NCI-H1694 treated with DMSO at 0.1 percent for 48 hours (cell line): ENCODE data around the gene NUTM2G.
"Not testable (repeated sequence)": the region's sequence is repeated elsewhere in the genome, so short reads cannot be mapped to it uniquely, and the experiment has no call there.

Experiments
- DNase-seq: peaks from one replicate; lab custom pipeline; 2025; lab: John Stamatoyannopoulos, UW

NUTM2G gene

DNA sequence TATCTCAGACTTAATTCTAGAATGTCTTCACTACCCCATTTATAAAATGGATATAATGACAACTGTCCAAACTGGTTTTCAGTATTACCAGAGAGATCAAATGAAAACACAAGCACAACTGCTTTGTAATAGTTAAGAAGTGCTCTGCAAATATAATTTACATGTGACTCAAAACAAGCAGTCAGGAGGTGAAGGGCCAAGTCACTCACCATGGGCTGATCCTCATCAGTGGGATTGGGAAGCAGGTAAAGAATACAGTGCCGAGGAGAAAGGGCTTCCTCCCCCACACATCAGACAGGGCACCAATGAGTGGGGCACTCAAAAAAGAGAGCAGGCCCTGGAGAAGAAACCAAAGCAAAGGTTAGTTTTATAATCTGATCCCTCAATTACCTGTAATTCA is 20.7 kb downstream of the NUTM2G start:
- DNase-seq, result not testable (repeated sequence)

DNA sequence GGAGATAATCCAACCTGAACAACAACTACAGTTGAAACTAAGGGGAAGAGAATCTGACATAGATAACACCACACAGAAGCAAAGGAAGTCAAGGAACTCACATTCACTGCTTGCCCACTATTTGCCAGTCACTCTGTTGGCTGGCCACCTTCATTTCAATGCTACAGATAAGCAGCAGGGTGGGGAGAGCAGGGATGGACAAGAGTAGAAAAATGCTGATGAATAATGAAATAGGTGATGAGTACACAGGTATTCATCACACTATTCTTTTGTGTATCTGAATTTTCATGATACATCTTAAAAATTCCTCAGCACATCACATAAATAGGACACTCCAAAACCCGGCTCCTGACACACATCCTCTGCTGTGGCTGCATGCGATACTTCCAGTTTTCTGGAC is 21.9 kb downstream of the NUTM2G start:
- DNase-seq, result not testable (repeated sequence)

- DNase-seq, result not testable (repeated sequence)
Measured at GRCh38 chr9:96967591-96967990, 38.9 kb downstream of the NUTM2G start.

DNA sequence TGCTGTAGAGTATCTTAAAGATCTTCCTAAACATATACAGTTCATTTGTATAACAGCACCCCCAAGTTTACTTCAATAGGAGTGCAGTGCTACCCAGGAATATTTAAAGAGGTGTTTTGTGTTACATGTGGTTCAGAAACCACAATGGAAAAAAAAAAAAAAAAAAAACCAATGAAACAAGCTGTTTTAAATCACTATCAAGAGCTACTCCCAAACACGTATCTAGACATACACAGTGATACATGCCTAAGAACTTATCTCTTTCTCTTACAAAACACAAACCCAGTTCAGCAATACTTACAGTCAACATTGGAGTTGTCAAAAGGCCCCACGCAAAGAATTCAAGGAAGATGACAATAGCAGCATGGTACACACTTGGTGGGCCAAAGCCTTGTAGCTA is 43.9 kb downstream of the NUTM2G start:
- not testable (repeated sequence) for DNase-seq

- DNase-seq, result not testable (repeated sequence)
Measured at GRCh38 chr9:96974037-96974436, 45.4 kb downstream of the NUTM2G start.

DNA sequence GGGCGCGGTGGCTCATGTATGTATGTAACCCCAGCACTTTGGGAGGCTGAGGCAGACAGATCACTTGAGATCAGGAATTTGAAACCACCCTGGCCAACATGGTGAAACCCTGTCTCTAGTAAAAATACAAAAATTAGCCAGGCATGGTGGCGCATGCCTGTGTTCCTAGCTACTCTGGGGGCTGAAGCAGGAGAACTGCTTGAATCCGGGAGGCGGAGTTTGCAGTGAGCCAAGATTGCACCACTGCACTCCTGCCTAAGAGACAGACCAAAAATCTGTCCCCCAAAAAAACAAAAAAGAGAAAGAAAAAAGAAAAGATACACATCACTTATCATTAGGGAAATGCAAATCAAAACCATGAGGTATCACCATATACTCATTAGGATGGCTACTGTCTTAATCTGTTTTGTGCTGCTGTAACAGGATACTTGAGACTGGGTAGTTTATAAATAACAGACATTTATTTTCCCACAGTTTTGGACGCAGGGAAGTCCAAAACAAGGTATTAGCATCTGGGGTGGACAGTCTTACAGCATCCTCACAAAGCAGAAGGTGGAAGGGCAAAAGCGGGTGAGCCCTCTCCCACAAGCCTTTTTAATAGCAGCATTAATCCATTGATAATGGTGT is 55.0 kb downstream of the NUTM2G start:
- DNase-seq, result not testable (repeated sequence)

DNA sequence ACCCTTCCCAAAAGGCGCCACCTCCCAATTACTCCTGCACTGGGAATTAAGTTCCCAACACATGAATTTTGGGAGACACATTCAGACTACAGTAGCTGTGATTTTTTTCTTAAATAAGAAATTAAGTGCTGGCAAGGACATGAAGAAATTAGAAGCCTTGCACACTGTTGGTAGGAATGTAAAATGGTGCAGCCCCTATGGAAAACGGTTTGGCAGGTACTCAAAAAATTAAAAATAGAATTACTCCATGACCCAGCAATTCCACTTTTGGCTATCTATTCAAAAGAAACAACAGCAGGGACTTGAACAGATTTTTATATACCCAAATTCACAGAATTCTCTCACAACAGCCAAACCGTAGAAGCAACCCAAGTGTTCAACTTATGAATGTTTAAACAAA is 55.5 kb downstream of the NUTM2G start:
- DNase-seq, result not testable (repeated sequence)

- not testable (repeated sequence) for DNase-seq
Measured at GRCh38 chr9:96984887-96985286, 56.2 kb downstream of the NUTM2G start.
